Natural killer cell (primary cell): Measurements from ENCODE around the gene PDXK. TPM values are rescaled to one million over a fixed set of nuclear protein-coding genes. Genes with fewer than 3 reads are reported as not detected.

Experiments used
- ATAC-seq, 3 donors: fragments of 150-1000 bp in 2 of 3; fragments of 200-7000 bp in 1 of 3; cut with Tn5 transposase; 1 replicate in 1 of 3; 2 replicates in 2 of 3; pipeline ENCODE4 v1.10.0; 2021; ENCODE audit warnings: mild to moderate bottlenecking in 2 of 3, moderate library complexity in 2 of 3
- DNase-seq, 2 donors: peaks; one replicate each; pipeline versions ENCODE4 v3.0.0 to v3.0.0-alpha.2; 2013 to 2021; ENCODE audit warnings: mixed read lengths in 1 of 2
- H3K27ac ChIP-seq: one replicate; pipeline ENCODE4 v1.5.1; 2013; ENCODE audit warnings: mild to moderate bottlenecking, low read length
- H3K27me3 ChIP-seq: one replicate; pipeline ENCODE4 v1.6.1; 2013; ENCODE audit warnings: low read length; ENCODE audit not compliant: control insufficient read depth, insufficient read depth
- H3K36me3 ChIP-seq: one replicate; pipeline ENCODE4 v1.6.1; 2013; ENCODE audit warnings: low read length; ENCODE audit not compliant: control insufficient read depth, insufficient read depth
- H3K4me1 ChIP-seq: one replicate; pipeline ENCODE4 v1.6.1; 2013; ENCODE audit warnings: low read length; ENCODE audit not compliant: control insufficient read depth, insufficient read depth
- H3K4me3 ChIP-seq: one replicate; pipeline ENCODE4 v1.5.1; 2013; ENCODE audit warnings: low read length
- H3K9me3 ChIP-seq: one replicate; pipeline ENCODE4 v1.6.1; 2013; ENCODE audit warnings: low read length; ENCODE audit not compliant: control insufficient read depth, insufficient read depth
- H3K27ac Mint-ChIP-seq, 2 donors: one replicate each; pipeline ENCODE4 v1.8.0; 2022; ENCODE audit warnings: mild to moderate bottlenecking in 2 of 2, mixed read lengths in 2 of 2, moderate library complexity in 1 of 2
- H3K27me3 Mint-ChIP-seq, 2 donors: one replicate each; pipeline ENCODE4 v1.8.0; 2022; ENCODE audit warnings: low read depth in 2 of 2, mixed read lengths in 2 of 2
- H3K36me3 Mint-ChIP-seq: one replicate; pipeline ENCODE4 v1.8.0; 2022; ENCODE audit warnings: mixed read lengths
- H3K4me1 Mint-ChIP-seq, 2 donors: one replicate each; pipeline ENCODE4 v1.8.0; 2022; ENCODE audit warnings: mixed read lengths in 2 of 2
- H3K4me3 Mint-ChIP-seq: one replicate; pipeline ENCODE4 v1.8.0; 2022; ENCODE audit warnings: mild to moderate bottlenecking, moderate library complexity, mixed read lengths
- H3K9me3 Mint-ChIP-seq, 2 donors: one replicate each; pipeline ENCODE4 v1.8.0; 2022; ENCODE audit warnings: mixed read lengths in 2 of 2
- WGBS: methylation state at CpG from one replicate; pipeline ENCODE4 v1.1.7; 2013; ENCODE audit warnings: missing lambda C conversion rate; ENCODE audit not compliant: insufficient coverage; 5-methylcytosine and 5-hydroxymethylcytosine counted together
- intact Hi-C: fragments of 100-400 bp; cut with micrococcal nuclease; formaldehyde crosslinking; loops from one replicate; pipeline ENCODE4 v1.14.2; 2022
- total RNA-seq, 4 donors: library from RNA; stranded (reverse); fragments of 120-200 nt in 1 of 4; gene quantifications; one replicate each; pipeline versions ENCODE4 v1.2.3 to v1.2.4, GENCODE V29; 2013 to 2022
- TF ChIP-seq, protein P1 (sequence below): fragments of 200-600 bp; IDR thresholded peaks from one replicate; pipeline ENCODE4 v1.8.0; 2022; ENCODE audit warnings: antibody characterized with exemption

The PDXK gene
- total RNA-seq, 3 donors from 2014 or later (not counting 1 experiment from before 2014, with no cell fraction given): 73.8 to 77.0 (median 74.6) TPM

DNA sequence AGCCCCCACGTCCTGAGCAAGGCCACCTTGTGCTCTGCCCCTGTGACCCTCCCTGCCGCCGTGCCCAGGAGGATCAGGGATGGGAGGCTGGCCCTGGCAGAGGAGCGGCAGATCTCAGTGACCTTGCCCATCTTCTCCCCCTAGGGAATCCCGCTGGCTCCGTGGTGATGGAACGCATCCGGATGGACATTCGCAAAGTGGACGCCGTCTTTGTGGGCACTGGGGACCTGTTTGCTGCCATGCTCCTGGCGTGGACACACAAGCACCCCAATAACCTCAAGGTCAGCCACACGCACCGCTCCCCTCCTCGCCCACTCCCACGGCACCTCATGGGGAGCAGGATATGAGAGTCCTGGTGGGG lies 34.5 kb downstream of the PDXK start:
- H3K36me3 ChIP-seq: peaks cover 44% of the 10 kb centered on the region
- H3K27me3 ChIP-seq: no peaks in the 10 kb centered on the region
- H3K36me3 Mint-ChIP-seq: no peaks in the 10 kb centered on the region
- peaks cover 0 to 4% of the 10 kb centered on the region in 2 donors for H3K4me1 Mint-ChIP-seq
- H3K9me3 ChIP-seq: no peaks in the 10 kb centered on the region
- intact Hi-C loops: no loop called here
- H3K27ac Mint-ChIP-seq: no peak overlapping the region
- H3K27ac ChIP-seq: no peak overlapping the region
- H3K4me1 ChIP-seq: peaks cover 7% of the 10 kb centered on the region
- H3K4me3 ChIP-seq: no peak overlapping the region
- H3K9me3 Mint-ChIP-seq: no peaks in the 10 kb centered on the region
- TF ChIP-seq, protein P1, sequence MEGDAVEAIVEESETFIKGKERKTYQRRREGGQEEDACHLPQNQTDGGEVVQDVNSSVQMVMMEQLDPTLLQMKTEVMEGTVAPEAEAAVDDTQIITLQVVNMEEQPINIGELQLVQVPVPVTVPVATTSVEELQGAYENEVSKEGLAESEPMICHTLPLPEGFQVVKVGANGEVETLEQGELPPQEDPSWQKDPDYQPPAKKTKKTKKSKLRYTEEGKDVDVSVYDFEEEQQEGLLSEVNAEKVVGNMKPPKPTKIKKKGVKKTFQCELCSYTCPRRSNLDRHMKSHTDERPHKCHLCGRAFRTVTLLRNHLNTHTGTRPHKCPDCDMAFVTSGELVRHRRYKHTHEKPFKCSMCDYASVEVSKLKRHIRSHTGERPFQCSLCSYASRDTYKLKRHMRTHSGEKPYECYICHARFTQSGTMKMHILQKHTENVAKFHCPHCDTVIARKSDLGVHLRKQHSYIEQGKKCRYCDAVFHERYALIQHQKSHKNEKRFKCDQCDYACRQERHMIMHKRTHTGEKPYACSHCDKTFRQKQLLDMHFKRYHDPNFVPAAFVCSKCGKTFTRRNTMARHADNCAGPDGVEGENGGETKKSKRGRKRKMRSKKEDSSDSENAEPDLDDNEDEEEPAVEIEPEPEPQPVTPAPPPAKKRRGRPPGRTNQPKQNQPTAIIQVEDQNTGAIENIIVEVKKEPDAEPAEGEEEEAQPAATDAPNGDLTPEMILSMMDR: no peak
- no peak overlapping the region for H3K4me3 Mint-ChIP-seq
- ATAC-seq: no peak
- H3K27me3 Mint-ChIP-seq: no peaks in the 10 kb centered on the region
- DNase-seq: no peak
- 96% methylated on average over 16 of the region's 16 CpGs for WGBS

GRCh38 chr21:43754948-43755781 lies 36.2 kb downstream of the PDXK start:
- TF ChIP-seq, protein P1: no peak
- no peak overlapping the region for H3K4me3 Mint-ChIP-seq
- intact Hi-C loops: no loop called here
- no peak overlapping the region for H3K27ac ChIP-seq
- no peaks in the 10 kb centered on the region for H3K9me3 Mint-ChIP-seq
- peaks cover 50% of the 10 kb centered on the region for H3K36me3 ChIP-seq
- no peaks in the 10 kb centered on the region for H3K27me3 ChIP-seq
- no peak overlapping the region for H3K27ac Mint-ChIP-seq
- DNase-seq (no peak), ATAC-seq (no peak)
- 95% methylated on average over 26 of the region's 26 CpGs for WGBS
- no peaks in the 10 kb centered on the region for H3K4me1 Mint-ChIP-seq
- H3K36me3 Mint-ChIP-seq: no peaks in the 10 kb centered on the region
- no peak overlapping the region for H3K4me3 ChIP-seq
- H3K9me3 ChIP-seq: no peaks in the 10 kb centered on the region
- no peaks in the 10 kb centered on the region for H3K4me1 ChIP-seq
- H3K27me3 Mint-ChIP-seq: no peaks in the 10 kb centered on the region

- Histone ChIP-seq H3K36me3 (peaks cover 50% of the 10 kb centered on the region), H3K4me3 (no peak overlapping the region), H3K27me3 (no peaks in the 10 kb centered on the region), H3K4me1 (no peaks in the 10 kb centered on the region), H3K27ac (no peak overlapping the region), H3K9me3 (no peaks in the 10 kb centered on the region)
- Mint-ChIP-seq H3K27ac (no peak overlapping the region), H3K9me3 (no peaks in the 10 kb centered on the region), H3K4me3 (no peak overlapping the region), H3K4me1 (no peaks in the 10 kb centered on the region), H3K36me3 (no peaks in the 10 kb centered on the region), H3K27me3 (no peaks in the 10 kb centered on the region)
- TF ChIP-seq, protein P1: no peak
- DNase-seq (no peak), ATAC-seq (no peak)
- WGBS: 97% methylated on average over 37 of the region's 37 CpGs
- intact Hi-C loops: no loop called here
These were observed 37.1 kb downstream of the PDXK start for GRCh38 chr21:43755820-43756594.
